Gastrocnemius medialis (tissue), 4 donors: ENCODE results near the gene DSG2. TPM values are rescaled to one million over a fixed set of nuclear protein-coding genes. Genes with fewer than 3 reads are reported as not detected.

Experiments
- ATAC-seq, 2 donors: fragments of 150-250 bp; one replicate each; pipeline ENCODE4 v1.9.1; 2016
- DNase-seq, 2 donors: peaks; one replicate each; pipeline ENCODE4 v3.0.0-alpha.2; 2019
- H3K27ac ChIP-seq, 4 donors: fragments of 200-600 bp; sonication (generic); 1 replicate in 1 of 4; 2 replicates in 3 of 4; pipeline ENCODE4 v1.5.1; 2016 to 2018; ENCODE audit warnings: mild to moderate bottlenecking in 2 of 4, moderate library complexity in 1 of 4
- H3K27me3 ChIP-seq, 3 donors: fragments of 200-600 bp; sonication (generic) in 2 of 3; 1 replicate in 1 of 3; 2 replicates in 2 of 3; pipeline versions ENCODE4 v1.5.1 to v1.6.0; 2016 to 2019; ENCODE audit warnings: mild to moderate bottlenecking in 1 of 3, moderate library complexity in 1 of 3
- H3K36me3 ChIP-seq, 2 donors: fragments of 200-600 bp; sonication (generic) in 1 of 2; one replicate each; pipeline ENCODE4 v1.5.1; 2017 to 2018
- H3K4me1 ChIP-seq, 2 donors: fragments of 200-600 bp; sonication (generic) in 1 of 2; one replicate each; pipeline ENCODE4 v1.5.1; 2016 to 2017; ENCODE audit warnings: mild to moderate bottlenecking in 2 of 2
- H3K4me3 ChIP-seq, 4 donors: fragments of 200-600 bp; sonication (generic) in 3 of 4; 1 replicate in 1 of 4; 2 replicates in 3 of 4; pipeline ENCODE4 v1.5.1; 2016 to 2019; ENCODE audit warnings: mild to moderate bottlenecking in 2 of 4
- H3K9me3 ChIP-seq, 3 donors: fragments of 200-600 bp; sonication (generic) in 2 of 3; 1 replicate in 1 of 3; 2 replicates in 2 of 3; pipeline ENCODE4 v1.5.1; 2016 to 2019
- CTCF ChIP-seq, 5 experiments: fragments of 450-650 bp in 3 of 5; fragments of 200-600 bp in 2 of 5; sonication (generic) in 2 of 5; IDR thresholded peaks in 4 of 5; conservative IDR thresholded peaks in 1 of 5; 1 replicate in 4 of 5; 2 replicates in 1 of 5; pipeline ENCODE4 v1.5.1; 2016 to 2019; ENCODE audit warnings: antibody characterized with exemption in 5 of 5, mild to moderate bottlenecking in 3 of 5, moderate library complexity in 3 of 5
- POLR2A ChIP-seq, 2 donors: fragments of 450-650 bp; IDR thresholded peaks; one replicate each; pipeline ENCODE4 v1.6.1; 2017; ENCODE audit warnings: antibody characterized with exemption in 2 of 2, mild to moderate bottlenecking in 2 of 2, moderate library complexity in 2 of 2
- in situ Hi-C, 4 donors: fragments of 200-750 bp; cut with MboI; loops; one replicate each; pipeline versions ENCODE4 v1.15.0 to v1.8.0; 2017; ENCODE audit warnings: low sequenced_read_pairs in 4 of 4
- intact Hi-C: fragments of 100-400 bp; cut with DNase I; formaldehyde crosslinking; loops from one replicate; pipeline ENCODE4 v1.15.1; 2023; ENCODE audit warnings: low total_unique reads
- total RNA-seq, 4 donors: library from RNA; depleted of rRNA; stranded (reverse); fragments of >200 nt; gene quantifications; one replicate each; pipeline versions ENCODE4 v1.1.0 to v1.2.3, GENCODE V29; 2016

Gene DSG2
- total RNA-seq, 4 donors from 2014 or later: 0.61 to 3.7 (median 2.0) TPM

DNA sequence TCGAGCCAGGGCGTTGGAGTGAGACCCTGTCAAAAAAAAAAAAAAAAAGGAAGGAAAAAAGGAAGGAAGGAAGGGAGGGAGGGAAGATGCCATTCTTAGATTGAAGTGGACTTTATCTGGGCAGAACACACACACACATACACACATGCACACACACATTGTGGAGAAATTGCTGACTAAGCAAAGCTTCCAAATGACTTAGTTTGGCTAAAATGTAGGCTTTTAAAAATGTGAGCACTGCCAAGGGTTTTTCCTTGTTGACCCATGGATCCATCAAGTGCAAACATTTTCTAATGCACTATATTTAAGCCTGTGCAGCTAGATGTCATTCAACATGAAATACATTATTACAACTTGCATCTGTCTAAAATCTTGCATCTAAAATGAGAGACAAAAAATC, 93.1 kb downstream of the DSG2 start:
- ATAC-seq: no peak
- no peak overlapping the region for H3K4me3 ChIP-seq
- H3K9me3 ChIP-seq: no peaks in the 10 kb centered on the region
- no peak overlapping the region for H3K27ac ChIP-seq
- H3K36me3 ChIP-seq: no peaks in the 10 kb centered on the region
- TF ChIP-seq CTCF (IDR thresholded peaks at IDR 0.05 in 4 of 5, conservative IDR thresholded peaks at IDR 0.05 in 1 of 5): no peak
- TF ChIP-seq POLR2A (IDR thresholded peaks at IDR 0.05): no peak
- intact Hi-C loops: no loop called here
- no peak for DNase-seq
- no peaks in the 10 kb centered on the region for H3K4me1 ChIP-seq
- in situ Hi-C loops: no loop called here
- H3K27me3 ChIP-seq: no peaks in the 10 kb centered on the region

- TF ChIP-seq CTCF (IDR thresholded peaks at IDR 0.05 in 4 of 5, conservative IDR thresholded peaks at IDR 0.05 in 1 of 5): no peak
- TF ChIP-seq POLR2A (IDR thresholded peaks at IDR 0.05): no peak
- no peaks in the 10 kb centered on the region for H3K9me3 ChIP-seq
- no peak within 1 kb of the TSS for H3K27ac ChIP-seq
- H3K4me1 ChIP-seq: no peaks in the 10 kb centered on the region
- H3K36me3 ChIP-seq: no peaks in the 10 kb centered on the region
- H3K27me3 ChIP-seq: no peaks in the 10 kb centered on the region
- in situ Hi-C loops (no loop called here), intact Hi-C loops (no loop called here)
- no peak for ATAC-seq
- no peak within 1 kb of the TSS for H3K4me3 ChIP-seq
- no peak for DNase-seq
These were observed 93.7 kb downstream of the DSG2 start, which contains the start of gene TTR for GRCh38 chr18:31591628-31592027. TTR (plus strand) TSS chr18:31591877; CDS start chr18:31591903, 26 bp downstream.

- in situ Hi-C loops (no loop called here), intact Hi-C loops (no loop called here)
- ATAC-seq (no peak), DNase-seq (no peak)
- H3K4me3 ChIP-seq: no peak overlapping the region
- H3K27ac ChIP-seq: no peak overlapping the region
- H3K9me3 ChIP-seq: no peaks in the 10 kb centered on the region
- H3K27me3 ChIP-seq: no peaks in the 10 kb centered on the region
- H3K4me1 ChIP-seq: no peaks in the 10 kb centered on the region
- no peaks in the 10 kb centered on the region for H3K36me3 ChIP-seq
- TF ChIP-seq POLR2A (IDR thresholded peaks at IDR 0.05) (no peak), CTCF (IDR thresholded peaks at IDR 0.05 in 4 of 5, conservative IDR thresholded peaks at IDR 0.05 in 1 of 5) (no peak)
These were observed 94.7 kb downstream of the DSG2 start for GRCh38 chr18:31592506-31593157.

GRCh38 chr18:31595121-31595771, 97.3 kb downstream of the DSG2 start:
- no peak for TF ChIP-seq POLR2A (IDR thresholded peaks at IDR 0.05)
- Histone ChIP-seq H3K4me3 (no peak overlapping the region), H3K27me3 (no peaks in the 10 kb centered on the region), H3K4me1 (no peaks in the 10 kb centered on the region), H3K9me3 (no peaks in the 10 kb centered on the region), H3K36me3 (no peaks in the 10 kb centered on the region), H3K27ac (no peak overlapping the region)
- no peak for ATAC-seq
- in situ Hi-C loops (no loop called here), intact Hi-C loops (no loop called here)
- DNase-seq: no peak

GRCh38 chr18:31596081-31596872, 98.3 kb downstream of the DSG2 start:
- H3K36me3 ChIP-seq: no peaks in the 10 kb centered on the region
- intact Hi-C loops: no loop called here

More at GRCh38 chr18:31596081-31596872, 98.3 kb downstream of the DSG2 start:
- DNase-seq (no peak), ATAC-seq (no peak)
- no peaks in the 10 kb centered on the region for H3K4me1 ChIP-seq
- H3K9me3 ChIP-seq: no peaks in the 10 kb centered on the region
- TF ChIP-seq POLR2A (IDR thresholded peaks at IDR 0.05) (no peak), CTCF (IDR thresholded peaks at IDR 0.05 in 4 of 5, conservative IDR thresholded peaks at IDR 0.05 in 1 of 5) (no peak)
- no peak overlapping the region for H3K27ac ChIP-seq
- no peak overlapping the region for H3K4me3 ChIP-seq
- in situ Hi-C loops: no loop called here
- H3K27me3 ChIP-seq: no peaks in the 10 kb centered on the region
